Right forelimb (tissue), 1 donor: ENCODE data around the gene EPN1.

Experiments used
- DNase-seq: peaks from one replicate; pipeline ENCODE4 v3.0.0-alpha.2; 2018

Gene EPN1

GRCh38 chr19:55680339-55681130 lies 5.5 kb downstream of the EPN1 start:
- no peak for DNase-seq

GRCh38 chr19:55681131-55682092 lies 6.4 kb downstream of the EPN1 start:
- DNase-seq, result no peak

- no peak for DNase-seq
These were observed 8.6 kb downstream of the EPN1 start for GRCh38 chr19:55683449-55684261.

DNA sequence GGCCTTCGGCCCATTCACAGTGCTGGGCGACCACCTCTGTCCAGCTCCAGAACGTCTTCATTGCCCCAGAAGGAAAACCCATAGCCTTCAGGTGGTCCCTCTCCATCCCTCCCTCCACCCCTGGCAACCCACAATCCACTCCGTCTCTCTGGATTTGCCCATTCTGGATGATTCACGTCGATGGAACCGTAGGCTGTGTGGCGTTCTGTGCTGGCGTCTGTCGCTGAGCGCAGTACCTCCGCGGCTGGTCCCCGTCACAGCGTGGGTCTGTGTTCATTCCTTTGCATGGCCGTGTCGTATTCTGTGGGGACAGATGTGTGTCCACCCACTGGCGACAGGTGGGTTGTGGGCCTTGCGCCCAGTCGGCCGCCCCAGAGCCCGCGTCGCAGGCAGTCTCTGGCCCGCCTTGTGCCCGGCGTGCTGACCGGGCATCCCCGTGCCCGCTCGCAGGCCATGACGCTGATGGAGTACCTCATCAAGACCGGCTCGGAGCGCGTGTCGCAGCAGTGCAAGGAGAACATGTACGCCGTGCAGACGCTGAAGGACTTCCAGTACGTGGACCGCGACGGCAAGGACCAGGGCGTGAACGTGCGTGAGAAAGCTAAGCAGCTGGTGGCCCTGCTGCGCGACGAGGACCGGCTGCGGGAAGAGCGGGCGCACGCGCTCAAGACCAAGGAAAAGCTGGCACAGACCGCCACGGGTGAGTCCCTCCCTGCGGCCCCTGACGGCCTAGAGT lies 10.1 kb downstream of the EPN1 start:
- no peak for DNase-seq

GRCh38 chr19:55685776-55686175 lies 10.8 kb downstream of the EPN1 start:
- no peak for DNase-seq

- no peak for DNase-seq
These were observed 11.5 kb downstream of the EPN1 start for GRCh38 chr19:55686311-55687050.

GRCh38 chr19:55687281-55688201 lies 12.5 kb downstream of the EPN1 start:
- no peak for DNase-seq

DNA sequence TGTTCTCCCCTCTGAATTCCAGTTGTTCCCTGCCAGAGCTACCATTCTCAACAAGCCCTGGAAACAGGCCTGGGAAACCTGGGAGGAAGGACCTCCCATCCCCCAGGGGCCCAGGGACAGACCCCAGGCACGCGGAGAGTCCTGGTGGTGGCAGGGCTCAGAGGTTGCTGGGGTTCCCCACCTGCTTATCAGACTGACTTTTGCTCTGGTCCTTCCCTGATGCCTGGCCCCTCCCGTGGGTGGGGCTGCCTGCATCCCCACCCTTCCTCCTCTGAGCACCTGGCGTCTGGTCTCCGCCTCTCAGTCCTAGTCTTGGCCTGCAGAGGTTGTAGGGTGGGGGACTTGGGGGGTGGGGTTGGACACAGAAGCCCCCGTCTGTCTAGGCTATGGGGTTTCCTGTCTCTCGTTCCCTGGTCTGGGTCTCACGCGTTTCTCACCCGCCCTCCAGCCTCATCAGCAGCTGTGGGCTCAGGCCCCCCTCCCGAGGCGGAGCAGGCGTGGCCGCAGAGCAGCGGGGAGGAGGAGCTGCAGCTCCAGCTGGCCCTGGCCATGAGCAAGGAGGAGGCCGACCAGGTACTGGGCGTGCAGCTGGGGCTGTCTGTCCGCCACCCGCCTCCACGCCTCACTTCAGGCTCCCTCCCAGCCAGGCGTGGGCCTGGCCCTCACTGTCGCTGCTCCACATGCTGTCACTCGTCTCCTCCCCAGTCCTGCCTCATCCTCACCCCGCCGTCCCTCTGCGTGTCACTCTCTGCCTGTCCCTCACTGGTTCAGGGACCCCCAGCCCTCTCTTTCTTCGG lies 13.6 kb downstream of the EPN1 start:
- peak; percentile 72 for DNase-seq

DNA sequence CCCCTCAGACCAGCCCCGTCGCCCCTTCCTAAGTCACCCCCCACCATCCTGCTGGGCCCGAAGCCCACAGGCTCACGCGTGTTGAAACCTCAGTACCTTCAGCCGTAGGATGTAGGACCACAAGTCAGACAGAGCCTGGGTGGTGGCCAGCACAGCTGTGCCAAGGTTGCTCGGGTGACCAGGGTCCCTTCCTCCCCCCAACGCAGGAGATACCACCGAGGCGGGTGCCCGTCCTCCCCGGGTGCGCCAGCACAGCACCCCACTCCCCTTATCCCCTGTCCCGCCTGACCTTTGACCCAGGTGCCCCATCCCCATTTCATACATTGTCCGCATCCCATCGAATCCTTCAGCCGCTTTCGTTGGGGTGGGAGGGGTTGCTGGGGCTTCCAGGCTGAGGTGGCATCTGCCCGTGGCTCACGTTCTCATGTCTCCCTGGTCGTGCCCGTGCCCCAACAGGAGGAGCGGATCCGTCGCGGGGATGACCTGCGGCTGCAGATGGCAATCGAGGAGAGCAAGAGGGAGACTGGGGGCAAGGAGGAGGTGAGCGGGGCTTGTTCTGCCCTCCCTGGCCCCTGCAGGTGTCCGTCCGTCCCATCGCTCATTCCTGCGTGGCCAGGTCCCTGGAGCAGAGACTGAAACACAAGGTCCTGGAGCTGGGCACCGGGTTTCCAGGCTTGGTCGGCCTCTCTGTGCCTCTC lies 14.5 kb downstream of the EPN1 start:
- DNase-seq, result no peak

DNA sequence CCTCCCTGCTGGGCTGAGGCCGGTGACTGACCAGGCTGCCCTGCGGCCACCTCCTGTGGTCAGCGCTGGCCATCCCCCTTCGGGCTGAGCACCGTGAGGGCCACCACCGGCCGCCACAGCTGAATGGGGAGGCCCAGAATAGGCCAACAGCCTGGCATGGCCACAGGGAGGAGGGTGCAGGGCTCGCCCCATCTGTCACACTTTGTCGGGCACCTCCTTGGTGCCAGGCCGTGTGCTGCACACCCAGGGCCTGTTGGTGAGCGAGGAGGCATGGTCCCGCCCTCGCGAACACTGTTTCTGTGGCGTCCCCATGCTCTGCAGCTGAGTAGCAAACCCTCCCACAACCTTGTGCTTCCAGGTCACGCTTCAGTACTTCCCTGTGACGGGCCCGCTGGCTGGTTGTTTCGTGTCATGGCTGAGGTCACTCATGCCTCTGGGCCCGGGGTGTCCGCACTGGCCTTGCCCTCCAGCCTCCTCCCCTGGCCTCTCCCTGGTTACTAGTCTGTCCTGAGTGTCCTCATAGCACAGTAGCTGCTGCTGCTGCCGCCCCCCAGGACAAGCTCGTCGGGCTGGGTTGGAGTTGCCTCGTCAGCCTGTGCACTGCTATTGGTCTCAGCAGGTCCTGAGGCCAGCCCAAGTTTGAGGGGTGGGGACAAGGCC lies 15.2 kb downstream of the EPN1 start:
- no peak for DNase-seq

GRCh38 chr19:55690769-55691545 lies 15.9 kb downstream of the EPN1 start:
- no peak for DNase-seq

- DNase-seq, result no peak
These were observed 16.8 kb downstream of the EPN1 start for GRCh38 chr19:55691561-55692481.

GRCh38 chr19:55692681-55693081 lies 17.7 kb downstream of the EPN1 start:
- DNase-seq, result no peak

DNA sequence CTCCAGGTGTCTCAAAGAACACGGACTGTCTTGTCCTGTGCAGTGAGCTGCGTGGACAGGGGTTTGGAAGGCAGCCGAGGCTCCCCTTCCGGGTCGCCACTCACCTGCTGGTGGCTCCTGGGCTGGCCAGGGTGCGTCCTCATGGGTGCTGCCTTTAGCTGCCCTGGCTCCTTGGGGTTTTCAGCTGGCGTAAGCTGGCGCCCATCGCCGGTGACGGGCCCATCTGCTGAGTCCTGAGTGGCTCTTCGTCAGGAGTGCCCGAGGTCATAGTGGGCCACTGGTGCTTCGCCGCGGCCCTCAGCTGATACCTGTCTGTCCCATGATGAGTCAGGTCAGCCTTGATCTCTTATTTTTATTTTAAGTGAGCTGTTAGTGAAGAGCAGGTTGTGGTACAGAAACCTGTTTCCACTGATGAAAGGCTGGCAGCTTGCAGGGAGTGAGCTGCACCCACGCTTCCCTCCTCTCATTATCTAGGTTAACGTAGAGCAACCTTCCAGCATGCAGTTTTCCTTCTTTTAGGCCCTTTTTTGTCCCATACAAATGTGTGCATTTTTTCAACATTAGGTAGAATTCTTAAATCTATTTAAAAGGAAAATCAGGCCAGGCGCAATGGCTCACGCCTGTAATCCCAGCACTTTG lies 18.4 kb downstream of the EPN1 start:
- DNase-seq, result no peak

GRCh38 chr19:55694241-55694655 lies 19.2 kb downstream of the EPN1 start:
- no peak for DNase-seq
